HL-60/S4 treated with phorbol 12-myristate 13-acetate at 8.2 ng/mL for 4 days and 3 days (cell line): ENCODE data around the gene MAST4.

Source experiments
- in situ Hi-C: fragments of 300-500 bp; cut with MboI; formaldehyde crosslinking; loops from 2 replicates; pipeline ENCODE4 v1.15.0; 2022; ENCODE audit warnings: low sequenced_read_pairs

MAST4 gene

DNA sequence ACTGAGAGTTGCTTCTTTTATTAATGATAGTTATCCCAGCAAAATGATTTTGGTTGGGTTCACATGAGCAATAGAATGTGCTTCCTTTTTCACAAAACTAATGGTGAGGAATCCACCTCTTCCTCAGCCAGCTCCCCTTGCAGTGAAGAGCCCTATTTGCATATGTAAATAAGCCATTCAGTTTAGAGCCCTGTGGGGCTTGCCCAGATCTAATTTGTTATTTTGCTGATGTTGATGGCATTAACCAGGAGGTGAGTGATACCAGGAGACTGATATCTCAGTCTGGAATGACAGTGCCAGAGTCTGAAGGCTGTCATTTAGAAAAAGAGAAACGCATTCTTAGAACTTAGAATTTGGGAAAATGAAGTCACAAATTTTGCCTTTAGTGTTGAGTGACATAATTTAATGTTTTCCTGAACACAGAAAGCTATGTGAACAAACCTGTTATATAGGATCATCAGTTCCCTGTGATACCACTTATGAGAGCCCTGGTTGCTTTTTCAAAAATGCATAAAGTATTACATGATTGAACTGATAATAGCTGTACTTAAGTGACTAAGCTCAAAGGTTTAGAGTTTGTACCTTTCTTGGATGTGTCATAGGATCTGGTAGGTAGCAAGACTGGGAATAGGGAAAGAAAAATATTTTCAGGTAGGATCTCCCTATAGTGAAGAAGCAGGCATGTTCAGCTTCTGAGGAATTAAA is 271.6 kb downstream of the MAST4 start:
- in situ Hi-C loops = no loop called here

DNA sequence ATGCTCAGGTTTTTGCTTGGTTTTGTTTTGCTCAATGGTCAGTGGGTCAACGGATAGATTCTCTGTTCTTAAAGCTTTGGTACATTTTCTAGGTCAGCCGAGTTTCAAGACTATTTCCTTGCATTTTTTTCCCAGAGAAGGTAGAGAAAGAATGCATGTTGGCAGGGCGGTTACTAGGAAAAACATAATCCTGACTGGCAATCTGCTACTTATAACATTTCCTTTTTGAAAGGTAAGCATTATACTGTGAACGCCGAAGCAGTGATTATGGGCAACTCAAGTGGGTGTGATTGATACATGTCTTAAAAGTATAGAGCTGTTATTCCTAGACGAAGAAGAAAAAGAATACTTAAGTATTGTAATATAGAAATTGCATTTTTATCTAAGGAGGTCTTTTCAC is 273.2 kb downstream of the MAST4 start:
- in situ Hi-C loops = no loop called here

DNA sequence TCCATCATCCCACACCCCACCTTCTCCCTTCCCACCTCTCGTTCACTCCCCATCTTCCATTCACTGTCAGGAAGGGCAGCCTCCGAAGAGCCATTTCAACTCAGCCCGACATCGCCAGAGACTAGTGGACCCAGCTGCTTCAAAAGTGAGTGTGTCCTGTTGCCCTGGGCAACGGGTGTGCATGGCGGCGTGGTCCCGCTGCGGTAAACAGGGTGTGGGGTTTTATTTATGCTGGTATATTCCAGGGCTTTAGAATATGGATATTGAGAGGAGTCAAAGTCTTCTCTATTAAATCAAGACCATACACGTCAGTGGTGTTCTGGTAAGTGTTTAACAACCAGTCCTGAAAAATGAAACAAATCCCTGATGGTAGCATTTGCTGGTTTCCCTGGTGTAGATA is 274.5 kb downstream of the MAST4 start:
- in situ Hi-C loops = no loop called here

DNA sequence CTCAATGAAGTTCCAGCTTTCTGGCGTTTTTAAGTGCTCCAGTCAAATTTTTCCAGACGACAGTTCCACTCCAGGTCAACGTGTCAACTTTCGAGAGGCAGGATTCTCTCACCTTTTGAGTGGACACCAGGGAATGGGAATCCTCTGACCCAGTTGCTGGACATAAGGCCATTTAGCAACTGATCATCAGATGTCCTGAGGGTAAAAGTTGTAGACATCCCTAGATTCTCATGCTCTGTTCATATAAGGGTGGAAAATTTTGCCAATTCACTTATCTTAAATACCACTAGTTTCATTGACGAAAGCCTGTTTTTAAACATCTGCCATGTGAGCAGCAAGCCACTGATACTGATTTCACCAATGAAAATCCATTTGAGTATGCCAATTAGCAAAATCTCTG is 275.5 kb downstream of the MAST4 start:
- in situ Hi-C loops = no loop called here

DNA sequence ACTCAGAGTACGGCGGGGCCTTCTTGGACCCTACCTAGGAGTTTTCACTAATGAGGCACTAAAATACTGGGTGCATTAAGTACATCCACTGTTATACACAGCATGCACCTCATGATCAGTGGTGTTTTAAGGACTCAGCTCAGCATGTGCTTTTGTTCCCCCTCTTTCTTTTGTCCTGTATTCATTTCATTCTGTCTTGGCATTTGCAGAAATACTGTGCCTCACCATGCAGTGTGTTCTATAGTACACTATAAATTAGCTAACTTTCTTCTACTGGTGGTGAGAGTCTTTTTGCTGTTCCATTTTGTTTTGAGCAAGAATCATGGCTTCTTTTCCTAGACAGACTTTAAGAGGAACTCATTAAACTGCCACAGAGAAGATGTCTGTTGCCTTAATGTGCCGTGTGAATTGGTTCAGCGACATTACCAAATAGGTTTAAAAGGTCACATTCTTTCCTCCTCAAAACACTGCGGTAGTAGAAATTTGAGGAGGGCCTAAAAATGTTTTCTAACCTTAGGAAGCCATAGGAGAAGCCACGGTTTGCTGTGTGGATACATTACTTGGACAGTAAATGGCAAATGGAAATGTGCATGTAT is 276.6 kb downstream of the MAST4 start:
- in situ Hi-C loops = no loop called here

DNA sequence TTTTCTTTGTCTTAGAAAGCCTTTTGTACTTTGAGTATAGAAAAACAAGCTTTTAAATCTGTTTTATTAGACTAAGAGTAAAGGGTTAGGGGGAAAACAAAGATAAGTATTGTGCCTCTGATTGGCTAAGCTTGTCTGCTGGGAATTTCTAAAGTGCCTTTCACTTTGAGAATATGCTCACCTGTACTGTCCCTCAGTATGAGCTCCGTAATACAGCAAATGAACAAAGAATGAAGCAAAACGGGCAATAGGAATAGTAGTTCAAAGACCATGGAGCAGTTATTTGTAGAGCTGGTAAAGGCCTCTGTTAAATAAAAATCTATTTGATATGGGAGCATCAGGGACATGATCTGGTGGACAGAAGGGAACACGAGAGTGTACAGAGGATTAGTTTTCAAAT is 277.8 kb downstream of the MAST4 start:
- in situ Hi-C loops = no loop called here

DNA sequence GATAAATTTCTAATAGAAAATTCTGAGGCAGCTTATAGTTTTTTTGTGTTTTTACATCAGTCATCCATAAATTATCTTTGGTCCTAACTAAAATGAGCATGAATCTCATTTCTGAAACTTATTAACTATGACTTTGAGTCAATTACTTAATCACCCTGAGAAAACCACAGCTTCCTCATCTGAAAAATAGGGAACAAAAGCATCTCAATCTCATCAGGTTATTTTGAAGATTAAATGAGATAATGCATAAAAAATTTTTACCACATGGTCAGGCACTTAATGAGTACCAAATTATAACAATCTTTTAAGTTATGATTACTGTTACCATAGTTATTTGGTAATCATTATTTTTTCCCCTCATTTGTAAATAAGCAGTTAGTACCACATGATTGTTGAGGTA is 279.1 kb downstream of the MAST4 start:
- in situ Hi-C loops = no loop called here

DNA sequence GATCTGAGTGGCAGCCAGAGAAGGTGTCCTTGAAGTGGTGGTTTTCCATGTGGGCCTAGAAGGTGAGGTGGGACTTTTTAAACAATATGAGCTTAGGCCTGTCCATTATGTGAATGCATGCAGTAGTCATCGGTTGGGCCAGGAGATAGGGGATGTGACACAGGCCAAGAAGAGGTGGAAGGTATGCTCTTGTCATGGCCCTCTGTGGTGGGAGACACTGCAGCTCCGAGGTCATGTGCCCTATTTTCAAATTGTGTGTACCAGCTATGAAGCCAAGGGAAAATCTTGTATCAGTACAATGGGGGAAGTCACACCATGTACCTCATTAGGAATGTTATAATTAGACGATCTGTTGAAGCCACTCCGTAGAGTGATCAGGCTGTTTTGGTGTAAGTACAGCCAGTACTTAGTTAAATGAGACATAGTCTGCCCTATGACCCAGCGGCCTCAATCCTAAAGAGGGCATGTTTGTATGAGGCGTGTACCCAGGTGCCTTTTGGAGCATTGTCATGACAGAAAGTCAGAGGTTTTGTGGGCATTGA is 280.1 kb downstream of the MAST4 start:
- in situ Hi-C loops = no loop called here

DNA sequence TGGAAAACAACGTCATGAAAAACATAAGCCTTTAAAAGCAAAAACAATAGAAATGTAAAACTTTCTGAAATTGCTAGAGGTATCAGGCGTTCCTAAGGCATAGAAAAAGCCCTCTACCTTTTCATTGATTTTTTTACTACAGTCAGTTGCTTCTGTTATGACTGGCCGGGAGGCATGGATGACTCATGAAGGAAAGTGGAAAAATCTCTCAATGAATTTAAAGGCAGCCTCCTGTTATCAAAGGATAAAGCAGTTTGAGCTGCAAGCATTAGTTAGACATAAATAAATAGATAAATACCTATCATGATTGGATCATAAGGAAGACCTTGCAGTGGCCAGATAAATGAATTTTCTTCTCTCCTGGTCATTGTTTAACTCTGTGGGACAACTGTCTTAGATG is 281.6 kb downstream of the MAST4 start:
- in situ Hi-C loops = no loop called here

DNA sequence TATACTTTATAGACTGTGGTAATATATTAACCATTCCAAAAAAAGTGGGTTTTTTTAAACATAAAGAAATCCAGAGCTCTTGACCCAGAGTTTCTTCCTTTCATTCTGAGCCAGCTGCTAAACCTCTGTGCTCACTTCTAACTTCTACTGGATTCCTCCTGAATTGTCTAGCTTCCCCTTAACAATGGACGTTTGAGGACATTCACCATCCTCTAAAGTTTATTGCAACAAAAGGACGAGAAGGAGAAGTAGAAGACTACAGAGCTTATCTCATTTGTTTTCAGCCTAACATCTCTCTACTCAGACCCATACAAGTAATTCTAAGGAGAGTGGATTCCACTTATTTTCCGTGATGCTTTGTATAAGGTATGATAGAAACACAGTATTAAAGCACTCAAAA is 284.2 kb downstream of the MAST4 start:
- in situ Hi-C loops = no loop called here

DNA sequence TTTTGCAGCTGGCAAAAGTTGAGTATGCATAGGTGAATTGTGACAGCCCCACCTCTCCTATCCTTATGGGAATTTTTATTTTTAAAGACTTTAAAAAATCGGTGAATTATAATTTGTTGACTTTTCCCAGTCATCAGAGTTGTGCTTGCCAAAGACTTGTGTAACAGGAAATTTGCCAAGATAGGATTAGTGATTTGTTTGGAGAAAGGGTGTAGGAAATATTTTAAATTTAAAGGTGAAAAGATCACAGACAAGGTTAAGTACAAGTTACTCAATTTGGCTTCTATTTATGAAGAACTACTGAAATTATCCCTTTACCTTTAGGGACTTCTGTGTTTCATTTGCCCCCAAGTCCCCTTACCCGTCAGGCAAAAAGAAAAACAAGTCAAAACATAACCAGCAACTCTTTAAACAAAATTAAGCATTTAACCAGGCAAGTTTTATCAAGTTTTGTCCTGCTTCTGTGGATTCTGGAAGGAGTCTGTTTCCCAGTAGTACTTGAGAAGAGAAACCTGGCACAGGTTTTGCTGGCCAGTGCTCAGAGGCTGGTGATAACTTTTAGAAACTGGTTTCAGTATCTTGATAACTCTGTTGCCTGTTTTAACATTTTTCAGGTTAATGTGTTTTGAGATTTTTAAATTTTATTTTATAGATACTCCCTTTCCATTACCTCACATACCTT is 285.4 kb downstream of the MAST4 start:
- in situ Hi-C loops = no loop called here

DNA sequence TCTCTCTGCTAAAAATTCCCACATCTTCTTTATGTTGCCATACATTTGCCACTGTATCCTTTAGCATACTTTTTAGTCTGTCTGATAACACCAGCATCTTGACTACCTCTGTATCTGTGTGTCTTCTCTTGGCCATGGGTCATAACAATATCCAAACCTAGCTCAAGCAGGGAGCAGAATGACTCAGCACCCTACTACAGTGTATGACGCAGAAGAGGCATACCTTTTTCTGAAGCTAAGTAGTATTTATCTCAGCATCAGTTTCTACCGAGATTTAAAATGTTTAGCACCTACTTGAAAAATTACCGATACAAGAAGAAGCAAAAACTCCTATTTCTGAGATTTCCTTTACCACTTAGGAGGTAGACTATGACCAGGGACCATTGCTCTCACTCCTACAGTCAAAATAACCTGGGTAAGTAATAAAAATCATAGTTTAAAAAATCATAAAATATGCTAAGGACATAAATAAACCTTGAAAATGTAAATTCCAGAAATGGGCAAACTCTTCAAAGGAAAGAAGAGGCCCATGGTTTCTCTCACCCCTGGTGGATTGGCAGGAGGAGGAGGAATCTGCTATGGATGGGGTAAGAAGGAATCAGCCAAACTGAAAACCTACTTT is 286.5 kb downstream of the MAST4 start:
- in situ Hi-C loops = no loop called here

DNA sequence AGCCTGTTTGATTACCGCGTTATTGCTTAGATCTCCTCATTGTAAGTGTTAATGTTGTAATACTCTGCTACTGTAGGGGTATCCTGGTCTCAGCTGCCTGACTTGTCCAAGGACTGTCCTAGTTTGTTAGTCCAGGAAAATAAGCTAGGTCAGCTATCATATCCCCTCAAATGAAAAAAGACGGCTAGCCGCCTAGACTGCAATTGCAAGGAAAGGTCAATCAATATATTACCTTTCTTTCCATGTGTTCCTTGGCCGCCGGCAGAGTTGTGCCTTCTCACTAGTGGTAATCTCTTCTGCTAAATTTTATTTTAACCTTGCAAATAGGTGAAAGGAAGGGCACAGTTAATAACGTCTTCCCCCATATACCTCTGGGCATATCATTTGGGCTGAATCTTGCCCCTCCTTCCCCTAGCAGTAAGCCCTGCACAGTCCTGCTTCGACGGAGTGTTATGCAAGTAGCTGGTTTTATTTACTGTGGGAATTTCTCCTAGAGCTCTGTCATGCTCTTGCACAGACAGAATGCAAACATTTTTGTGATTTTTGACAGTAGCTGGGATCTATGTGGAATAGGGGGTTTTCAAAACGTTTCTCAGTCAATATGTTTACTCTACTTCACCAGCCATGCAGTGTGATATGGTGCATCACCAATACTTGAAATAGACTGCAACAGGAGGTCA is 288.5 kb downstream of the MAST4 start:
- in situ Hi-C loops = no loop called here

DNA sequence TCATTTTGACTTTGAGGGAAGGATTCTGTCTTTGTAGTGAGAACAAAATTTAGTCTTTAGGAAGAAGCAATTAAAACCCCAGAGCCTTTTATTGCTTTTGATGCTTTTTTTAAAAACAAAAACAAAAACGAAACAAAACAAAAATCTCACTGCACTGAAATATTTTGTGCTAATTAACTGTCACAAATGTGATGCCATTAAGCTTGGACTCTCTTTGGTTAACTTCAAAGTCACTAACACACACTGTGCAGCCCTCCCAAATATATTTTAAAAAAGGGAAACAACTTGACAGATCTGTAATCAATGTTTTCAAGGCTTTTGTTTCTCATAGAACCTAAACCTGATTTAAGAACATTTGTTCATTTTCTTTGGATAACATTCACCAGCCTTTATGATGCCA is 290.7 kb downstream of the MAST4 start:
- in situ Hi-C loops = no loop called here

DNA sequence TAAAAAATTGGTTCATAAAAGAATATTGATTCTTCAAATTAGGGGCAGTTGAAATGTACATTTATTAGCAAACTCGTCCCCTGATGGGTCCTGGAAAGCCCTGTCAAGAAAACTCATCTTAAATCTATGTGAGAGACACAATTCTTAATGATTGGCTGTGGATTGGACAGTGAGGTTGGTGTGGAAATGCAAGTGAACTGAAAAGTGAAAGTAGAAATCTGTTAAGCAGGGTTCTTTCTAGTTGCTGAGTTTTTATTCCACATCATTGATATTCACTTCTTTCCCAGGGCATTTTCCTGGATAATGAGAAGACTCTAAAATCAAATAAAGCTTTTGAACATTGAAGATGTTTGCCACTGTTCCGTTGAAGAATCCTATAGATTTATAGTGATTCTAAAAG is 292.4 kb downstream of the MAST4 start:
- in situ Hi-C loops = no loop called here

DNA sequence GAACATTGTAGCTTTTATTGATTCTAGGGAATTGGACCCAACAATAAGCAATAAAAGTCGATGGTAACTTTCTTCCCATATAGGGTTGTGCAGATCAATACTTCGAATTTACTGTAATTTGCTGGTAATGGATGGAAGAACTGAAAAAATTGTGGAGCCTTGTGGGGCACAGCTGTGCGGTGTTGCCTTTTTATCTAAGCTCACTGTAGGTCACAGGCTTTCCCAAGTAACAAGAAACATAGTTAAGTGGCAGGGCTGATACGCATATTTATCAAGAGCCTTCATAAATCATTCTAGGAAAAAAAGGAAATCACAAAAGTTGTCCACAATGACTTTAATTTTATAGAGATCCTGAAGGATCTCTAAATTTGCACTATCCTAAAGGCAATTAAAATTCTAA is 292.9 kb downstream of the MAST4 start:
- in situ Hi-C loops = no loop called here

DNA sequence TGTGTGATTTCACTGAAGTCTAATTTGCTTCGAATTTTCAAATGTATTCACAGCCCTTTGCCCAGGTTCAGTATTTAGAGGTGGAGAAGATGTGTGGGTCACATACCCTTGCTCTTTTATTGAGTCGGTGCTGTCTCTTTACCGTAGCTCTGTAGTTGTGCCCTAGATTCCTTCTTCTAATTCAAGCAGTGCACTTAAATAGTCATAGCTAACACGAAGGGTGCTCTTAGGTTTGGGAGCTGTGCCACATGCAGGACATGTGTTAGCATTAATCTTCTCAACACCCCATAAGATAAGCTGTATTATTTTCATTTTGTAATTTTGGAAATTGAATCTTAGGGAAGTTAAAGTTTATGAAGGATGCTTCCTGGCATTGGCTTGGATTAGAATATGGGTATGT is 293.3 kb downstream of the MAST4 start:
- in situ Hi-C loops = no loop called here

DNA sequence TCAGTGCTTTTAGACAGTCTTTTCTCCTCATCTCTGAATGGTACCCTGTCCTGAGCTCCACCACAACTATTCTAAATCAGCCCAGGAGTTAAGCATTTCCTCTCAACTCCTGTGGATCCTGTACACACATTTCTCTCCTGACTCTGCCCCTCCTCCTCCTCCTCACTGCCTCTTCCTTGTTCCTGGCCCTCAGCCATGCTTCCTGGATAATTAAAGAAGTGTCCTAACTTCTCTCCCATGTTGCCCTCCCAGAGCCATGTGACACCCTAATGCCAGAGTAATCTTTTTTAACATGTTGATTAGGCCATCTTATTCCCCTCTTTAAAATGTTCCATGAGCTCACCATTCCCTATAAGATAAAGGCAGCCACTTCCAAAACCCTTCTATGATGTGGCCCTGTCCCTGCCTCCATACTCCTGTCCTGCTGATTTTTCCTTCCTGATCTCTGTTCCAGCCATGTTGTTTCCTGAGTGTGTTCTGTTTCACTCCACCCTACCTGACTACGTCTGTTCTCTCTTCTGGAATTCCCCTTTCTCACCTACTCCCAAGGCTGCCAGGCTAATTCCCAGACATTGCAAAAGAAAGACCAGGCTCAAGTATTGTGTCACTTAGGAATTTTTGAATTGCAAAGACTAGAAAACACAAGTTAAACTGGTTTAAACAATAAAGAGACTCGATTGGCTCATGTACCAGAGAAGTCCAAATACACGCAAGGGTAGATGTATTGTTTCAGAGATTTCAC is 295.2 kb downstream of the MAST4 start:
- in situ Hi-C loops = no loop called here

DNA sequence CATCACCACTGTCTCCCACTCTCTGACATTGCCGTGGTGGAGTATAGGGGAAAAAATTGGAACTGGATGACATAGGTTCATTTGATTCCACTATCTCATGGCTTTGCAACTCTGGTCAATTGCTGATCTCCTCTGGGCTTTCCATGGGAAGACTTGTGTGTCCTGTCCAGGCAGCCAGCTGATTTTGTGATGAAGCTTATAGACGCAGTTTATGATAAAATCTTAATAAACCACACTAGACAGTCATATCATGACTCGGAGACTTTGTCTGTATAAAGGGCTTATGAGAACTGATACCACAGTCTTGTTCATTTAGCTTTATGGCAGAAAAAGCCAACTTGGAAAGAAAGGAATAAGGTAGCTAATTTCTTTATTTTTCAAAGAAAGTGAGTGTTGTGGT is 296.5 kb downstream of the MAST4 start:
- in situ Hi-C loops = no loop called here

DNA sequence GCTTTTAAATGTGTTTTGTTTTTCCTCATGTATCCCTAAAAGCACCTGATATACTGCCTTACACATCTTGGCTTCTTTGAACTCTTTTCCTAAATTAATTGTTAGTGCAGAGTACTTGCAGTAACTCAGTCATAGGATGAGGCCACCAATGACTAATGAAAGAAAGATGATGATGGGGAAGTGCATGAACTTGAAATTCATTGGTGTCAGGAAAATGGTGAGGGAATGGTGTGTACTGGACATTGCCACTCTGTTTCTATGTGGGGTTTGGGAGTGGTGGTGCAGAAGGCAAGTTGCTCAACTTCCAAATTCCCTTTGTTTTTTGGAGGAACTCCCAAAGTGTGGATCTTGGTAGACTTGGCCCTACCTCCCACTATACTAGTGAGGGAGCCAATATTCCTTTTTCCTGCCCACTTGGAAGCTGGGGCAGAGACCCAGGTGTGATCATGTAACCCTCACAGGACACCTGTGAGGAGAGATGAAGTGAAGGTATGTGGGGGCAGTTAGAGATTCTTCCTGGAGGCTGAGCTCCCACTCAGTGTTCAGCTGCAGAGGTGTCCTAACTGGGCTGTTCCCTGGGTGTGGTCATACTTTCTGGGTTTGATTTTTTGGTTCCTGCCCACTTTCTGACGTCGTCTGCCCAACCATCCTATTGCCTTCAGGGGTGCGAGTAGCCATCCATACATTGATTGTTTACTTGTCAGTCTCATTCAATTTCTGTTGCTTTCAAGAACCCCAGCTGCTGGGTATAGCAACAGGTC is 298.5 kb downstream of the MAST4 start:
- in situ Hi-C loops = no loop called here
